GM19099 (cell line): ENCODE measurements around the gene PRDX4.

Experiments
- POLR2A ChIP-seq: IDR thresholded peaks from 3 replicates; pipeline ENCODE4 v1.6.1; 2011; ENCODE audit warnings: low read depth; ENCODE audit not compliant: insufficient read length; ENCODE audit errors: extremely low read depth

Gene PRDX4

DNA sequence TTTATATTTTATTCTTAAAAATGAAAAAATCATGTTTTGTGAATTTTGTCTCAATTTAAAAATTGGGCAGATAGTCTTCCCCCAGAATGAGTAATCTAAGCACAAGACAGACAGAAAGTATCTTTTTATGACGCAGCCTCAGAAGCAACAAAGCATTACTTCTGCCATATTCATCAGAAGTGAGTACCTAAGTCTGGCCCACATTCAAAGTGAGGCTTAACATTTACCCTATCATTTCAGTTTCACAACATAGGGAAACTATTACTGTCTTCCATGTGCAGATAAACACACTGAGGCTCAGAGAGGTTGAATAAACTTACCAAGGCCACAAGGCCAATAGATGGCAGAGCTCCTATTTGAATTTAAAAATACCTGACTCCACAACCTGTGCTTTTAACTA, 4.4 kb upstream of the PRDX4 start:
- no peak for TF ChIP-seq POLR2A

DNA sequence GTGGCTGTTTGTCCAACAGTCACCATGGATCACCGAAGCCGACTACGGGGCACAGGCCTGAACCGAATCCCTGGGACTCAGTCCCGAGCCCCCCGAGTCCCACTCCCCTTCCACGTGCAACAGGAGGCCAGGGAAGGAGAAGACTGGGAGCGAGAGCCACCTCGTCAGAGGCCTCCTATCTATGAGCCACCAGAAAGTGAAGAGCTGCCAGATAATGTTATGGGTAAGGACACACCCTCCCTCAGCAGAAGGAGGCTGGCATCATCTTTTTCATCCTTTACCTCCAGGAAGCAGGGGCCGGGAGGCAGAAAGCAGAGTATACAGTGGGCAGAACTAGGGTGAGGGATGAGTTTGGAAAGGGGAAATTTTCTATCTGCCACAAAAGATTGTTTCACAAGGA, 2.8 kb upstream of the PRDX4 start:
- no peak for TF ChIP-seq POLR2A

DNA sequence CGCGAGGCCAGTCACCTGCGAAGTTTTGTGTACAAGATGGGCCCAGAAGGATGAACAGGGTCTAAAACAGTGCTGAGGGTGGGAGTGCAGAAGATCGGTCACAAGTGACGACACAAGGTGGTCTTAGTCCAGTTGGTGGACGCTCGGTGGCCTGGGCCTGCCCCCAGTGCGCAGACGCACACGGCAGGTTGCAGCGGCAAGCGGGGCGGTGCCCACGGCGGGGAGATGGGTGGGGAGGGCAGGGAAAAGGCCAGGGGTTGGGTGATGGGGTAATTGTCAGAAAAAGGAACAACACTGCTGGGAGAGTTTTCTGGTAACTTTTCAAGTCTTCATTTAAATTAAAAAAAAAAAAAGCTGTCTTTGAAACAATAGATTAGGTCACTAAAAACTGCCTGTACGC, 1.0 kb upstream of the PRDX4 start:
- TF ChIP-seq POLR2A: no peak

DNA sequence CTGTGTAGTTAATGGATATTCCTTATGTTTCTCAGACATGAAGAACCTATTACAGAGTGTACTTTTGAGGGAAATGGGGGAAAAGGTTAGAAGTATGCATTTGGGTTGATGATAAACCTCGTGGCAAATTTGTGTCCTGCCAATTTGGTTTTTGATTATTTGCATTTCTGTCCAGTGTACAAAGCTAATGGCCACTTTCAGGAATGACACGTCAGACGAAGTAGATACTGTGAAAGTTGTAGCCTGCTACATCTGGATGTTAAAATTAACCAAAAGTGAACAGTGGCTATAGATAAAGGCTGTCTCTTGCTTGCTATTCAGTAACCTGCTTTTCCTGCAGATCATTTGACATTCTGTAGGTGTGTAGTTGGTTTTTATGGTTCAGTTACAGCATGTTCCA, 1.0 kb downstream of the PRDX4 start:
- peak; percentile 24 for TF ChIP-seq POLR2A

DNA sequence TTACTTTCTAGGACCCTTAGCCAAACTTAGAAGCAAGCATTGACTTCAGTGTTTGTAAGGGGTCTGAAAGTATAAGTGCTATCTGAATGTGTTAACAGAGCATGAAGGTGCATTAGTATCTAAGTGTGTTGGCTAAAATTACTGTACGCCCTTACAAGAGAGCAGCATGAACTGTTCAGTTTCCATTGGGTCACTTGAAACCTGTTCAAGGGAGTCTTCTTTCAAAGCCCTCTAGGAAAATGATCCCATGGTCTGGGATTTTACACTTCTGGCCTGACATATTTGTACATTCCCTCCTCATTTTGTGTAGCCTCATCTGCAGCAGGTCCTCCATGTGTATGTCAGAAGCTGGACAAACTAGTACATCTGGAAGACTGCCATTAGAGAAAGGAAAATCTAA, 3.2 kb downstream of the PRDX4 start:
- TF ChIP-seq POLR2A: no peak

DNA sequence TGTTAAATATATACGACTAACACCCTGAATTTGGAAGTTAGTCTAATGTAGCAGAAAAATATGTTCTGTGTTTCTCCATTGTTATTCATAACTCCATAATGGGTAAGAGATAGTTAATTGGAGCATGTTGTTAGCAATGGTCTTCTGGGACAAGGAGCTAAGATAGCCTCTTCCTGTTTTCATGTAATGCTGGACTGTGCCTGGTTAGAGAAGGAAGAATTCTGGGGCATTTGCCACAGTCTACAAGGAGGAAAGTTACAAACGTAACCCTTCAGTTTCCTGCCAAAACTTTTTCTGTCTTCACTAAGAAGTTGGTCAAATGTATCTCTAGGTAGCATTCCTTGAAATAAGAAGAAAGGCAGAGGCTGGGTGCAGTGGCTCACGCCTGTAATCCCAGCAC, 5.8 kb downstream of the PRDX4 start:
- no peak for TF ChIP-seq POLR2A

DNA sequence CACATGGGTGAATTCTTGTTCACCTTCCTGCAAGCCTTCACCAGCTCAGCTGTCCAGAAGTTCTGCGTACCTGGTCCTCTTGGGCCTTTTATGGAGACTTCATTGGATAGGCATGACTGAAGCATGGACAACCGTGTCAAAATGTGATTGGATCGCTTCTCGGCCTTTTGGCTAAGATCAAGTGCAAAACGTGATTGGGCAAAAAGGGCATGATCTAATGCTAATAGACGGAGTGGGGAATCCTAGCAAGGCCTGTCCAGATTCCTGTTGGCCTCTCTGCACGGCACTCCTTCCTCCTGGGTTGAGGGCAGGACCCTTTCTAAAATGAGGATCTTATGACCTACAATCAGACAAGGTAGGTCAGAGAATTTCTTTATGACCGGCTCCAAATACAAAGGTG, 24.9 kb downstream of the PRDX4 start:
- TF ChIP-seq POLR2A: no peak

DNA sequence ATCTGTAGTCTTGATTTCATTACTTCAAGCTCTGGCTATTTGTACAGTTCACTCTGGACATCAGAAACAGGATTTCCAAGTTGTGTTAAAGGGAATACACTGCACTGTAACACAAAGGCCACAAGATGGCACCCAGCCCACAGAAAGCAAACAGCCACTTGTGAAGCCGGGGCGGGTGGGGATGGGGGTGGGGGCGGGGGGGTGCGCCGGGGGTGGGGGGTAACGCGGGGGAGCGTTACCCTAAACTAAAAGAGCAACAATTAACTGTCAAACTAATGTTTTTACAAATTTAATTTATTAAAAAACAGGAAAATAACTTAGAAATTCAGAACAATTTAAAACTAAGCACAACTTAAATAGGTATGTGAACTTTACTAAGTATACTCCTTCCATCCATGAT, 27.3 kb downstream of the PRDX4 start:
- TF ChIP-seq POLR2A: no peak

DNA sequence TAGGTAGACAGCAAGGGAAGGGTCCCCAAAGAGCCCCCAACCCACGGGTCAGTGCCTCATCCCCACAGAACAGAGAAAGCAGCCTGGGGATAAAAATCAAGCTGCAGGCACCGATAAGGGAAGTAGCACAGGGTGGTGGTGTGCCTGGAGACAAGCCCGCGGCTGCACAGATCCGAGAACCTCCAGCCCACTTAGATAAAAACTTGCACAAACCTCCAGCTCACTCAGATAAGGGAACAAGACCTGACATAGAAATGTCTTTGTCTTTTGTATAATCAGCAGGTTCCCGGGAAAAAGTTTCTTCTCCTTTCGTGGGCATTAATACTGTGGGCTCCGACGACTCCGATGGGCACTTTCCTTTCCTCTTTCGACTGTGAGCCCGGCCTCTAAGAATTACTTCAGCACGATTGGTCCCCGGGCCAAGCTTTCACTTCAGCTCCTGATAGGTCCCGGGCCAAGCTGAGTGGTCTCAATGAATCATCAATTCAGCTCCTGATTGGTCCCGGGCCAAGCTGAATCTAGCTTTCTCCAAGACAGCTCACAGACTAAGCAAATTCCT, 32.4 kb downstream of the PRDX4 start:
- TF ChIP-seq POLR2A: no peak

DNA sequence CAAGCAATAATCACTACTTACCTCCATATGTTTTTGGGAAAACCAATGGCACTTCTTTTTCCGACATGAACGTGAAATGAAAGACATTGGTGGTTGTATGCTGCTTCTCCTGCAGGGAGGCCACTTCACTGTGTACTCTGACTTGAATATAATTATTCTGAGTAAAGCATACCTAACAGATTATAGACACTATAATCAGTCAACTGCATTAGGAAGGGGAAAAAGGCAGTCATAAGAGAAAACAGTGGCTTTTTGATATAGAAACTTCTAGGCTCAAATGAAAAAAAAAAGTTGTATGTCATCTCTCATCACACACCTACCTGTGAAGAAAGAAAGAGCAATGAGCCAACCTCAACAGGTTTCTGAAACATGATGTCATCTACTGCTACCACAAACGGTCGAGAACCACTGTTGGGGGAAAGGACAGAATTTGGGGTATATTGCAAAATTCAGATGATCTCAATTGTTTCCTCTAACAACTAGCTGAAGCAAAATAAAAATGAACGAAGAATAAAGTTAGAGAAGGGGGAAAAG, 37.4 kb downstream of the PRDX4 start:
- no peak for TF ChIP-seq POLR2A

DNA sequence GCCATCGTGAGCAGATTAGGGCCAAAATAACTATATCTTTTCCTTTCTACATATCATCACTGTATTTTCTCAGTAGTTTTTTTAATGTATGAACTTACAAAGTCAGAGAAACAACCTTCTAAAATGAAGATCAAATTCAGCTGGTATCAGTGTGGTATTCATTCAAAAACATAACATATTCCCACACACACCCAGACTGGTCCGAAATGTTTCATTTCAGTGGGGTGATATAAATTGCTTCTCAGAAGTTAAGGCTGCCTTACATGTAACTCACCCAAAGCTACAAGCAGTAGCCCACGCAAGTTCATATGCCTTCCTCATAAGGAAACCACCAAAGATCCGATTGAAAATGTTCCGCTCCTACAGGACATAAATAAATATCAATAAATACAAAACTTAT, 37.9 kb downstream of the PRDX4 start:
- no peak for TF ChIP-seq POLR2A

DNA sequence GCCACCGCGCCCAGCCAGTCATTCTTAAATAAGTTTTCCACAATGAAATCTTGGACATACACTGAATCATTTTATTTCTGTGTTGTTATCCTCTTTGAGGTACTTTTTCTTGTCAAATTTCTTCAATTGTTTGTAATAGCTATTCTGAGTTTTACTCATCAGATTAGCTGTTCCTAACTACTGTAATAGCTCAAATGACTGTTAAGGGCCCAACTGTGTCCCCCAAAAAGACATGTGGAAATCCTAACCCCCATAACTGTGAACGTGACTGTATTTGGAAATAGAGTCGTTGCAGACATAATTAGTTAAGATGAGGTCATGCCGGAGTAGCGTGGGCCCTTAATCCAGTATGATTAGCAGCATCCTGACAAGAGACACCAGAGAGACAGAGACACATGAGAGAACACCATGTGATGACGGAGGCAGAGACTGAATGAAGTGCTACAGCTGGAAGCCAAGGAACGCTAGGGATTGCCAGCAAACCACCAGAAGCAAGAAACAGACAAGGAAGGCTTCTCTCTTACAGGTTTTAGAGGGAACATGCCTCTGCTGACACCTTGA, 52.9 kb downstream of the PRDX4 start:
- TF ChIP-seq POLR2A: no peak

DNA sequence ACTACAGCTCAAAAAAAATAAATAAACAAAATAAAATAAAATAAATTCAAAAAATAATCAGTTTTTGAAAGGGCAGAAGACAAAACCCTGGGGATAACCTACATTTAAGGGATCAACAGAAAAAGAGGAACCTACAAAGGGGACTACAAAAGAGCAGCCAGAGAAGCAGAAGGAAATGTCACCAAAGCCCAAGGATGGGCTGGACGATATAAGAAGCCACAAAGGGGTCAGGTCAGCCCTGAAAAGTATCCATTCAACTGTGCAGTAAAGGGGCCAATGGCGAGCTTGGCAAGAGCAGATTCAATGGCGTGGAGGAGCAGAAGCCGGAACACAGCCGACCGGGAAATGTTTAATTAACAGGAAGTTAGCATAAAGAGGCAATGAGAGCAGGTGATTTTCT, 58.9 kb downstream of the PRDX4 start:
- TF ChIP-seq POLR2A: no peak

DNA sequence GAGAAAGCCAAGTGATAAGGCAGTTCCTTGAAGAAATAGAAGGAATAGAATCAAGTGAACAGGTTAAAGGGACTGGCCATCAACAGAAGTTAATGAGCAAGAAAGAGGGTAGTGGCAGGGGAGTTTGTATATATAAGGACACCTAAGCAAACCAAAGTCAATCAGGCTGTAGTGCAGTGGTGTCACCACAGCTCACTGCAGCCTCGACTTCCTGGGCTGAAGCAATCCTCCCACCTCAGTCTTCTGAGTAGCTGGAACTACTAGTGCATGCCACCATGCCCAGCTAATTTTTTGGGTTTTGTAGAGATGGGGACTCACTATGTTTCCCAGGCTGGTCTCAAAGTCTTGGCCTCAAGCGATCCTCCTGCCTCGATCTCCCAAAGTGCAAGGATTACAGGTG, 59.9 kb downstream of the PRDX4 start:
- TF ChIP-seq POLR2A: no peak

DNA sequence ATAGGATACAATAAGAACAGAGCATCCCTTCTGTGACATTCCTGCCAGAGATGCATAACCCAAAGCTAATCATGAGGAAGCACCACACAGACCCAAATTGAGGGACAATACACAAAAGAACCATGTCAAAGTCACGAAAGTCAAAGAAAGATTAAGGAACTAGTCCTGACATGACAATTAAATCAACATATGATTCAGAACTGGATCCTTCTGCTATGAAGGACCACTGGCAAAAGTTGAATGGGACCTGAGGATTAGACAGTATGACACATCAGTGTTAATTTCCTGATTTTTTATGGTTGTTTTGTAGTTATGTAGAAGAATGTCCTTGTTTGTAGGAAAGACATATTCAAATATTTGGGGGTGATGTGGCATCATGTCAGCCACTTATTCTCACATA, 61.9 kb downstream of the PRDX4 start:
- TF ChIP-seq POLR2A: no peak

DNA sequence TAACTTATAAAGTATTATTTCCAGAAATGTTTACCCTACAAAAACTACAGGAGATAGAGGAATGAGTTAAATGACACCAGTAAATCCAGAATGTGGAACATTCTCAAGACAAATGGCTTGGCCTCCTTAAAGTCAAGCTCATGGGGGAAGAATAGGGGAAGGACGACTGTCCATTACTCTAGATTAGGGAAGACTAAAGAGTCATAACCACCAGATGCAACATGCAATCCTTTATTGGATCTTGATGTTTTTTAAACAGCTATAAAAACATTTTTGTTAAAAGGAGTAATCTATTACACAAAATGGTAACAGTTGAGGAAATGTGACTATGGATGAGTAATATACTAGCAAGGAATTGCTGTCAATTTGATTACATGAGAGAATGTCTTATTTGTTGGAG, 64.7 kb downstream of the PRDX4 start:
- no peak for TF ChIP-seq POLR2A

DNA sequence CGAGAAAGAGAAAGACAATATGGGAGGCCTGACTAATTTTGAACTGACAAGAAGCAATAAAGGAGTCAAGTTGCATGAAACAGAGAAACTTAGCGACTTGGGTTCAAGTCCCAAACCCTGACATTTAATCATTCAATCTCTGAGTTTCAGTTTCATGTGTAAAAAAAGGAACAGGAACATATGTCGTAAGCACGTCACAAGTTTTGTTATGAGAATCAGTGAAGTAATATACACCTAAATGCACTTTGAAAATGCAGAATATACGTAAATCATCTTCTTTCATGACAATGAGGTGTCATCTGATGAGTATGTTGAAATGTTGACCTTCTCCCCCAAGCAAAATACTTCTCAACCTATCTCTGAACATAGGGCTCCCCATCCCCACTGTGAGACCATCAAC, 65.4 kb downstream of the PRDX4 start:
- no peak for TF ChIP-seq POLR2A
